Measurements from ENCODE around the gene REL.

REL gene

GRCh38 chr2:60881047-60881932, at the start of gene REL:
Gene REL (plus strand): TSS chr2:60881574. CDS start chr2:60881841, 267 bp downstream.
- TF ChIP-seq GATA3 (IDR thresholded peaks at IDR 0.05; ENCODE audit: low read depth, low read length): no peak
- TF ChIP-seq GATA2 (IDR thresholded peaks at IDR 0.05; ENCODE audit: low read depth, low read length): peak; percentile 4; the same call in 1 of the 2 replicates

GRCh38 chr2:60831921-60832320, 49.5 kb upstream of the REL start:
- no peak for TF ChIP-seq GATA2 (IDR thresholded peaks at IDR 0.05; ENCODE audit: low read depth, low read length)
- TF ChIP-seq GATA3 (IDR thresholded peaks at IDR 0.05; ENCODE audit: low read depth, low read length): no peak

GRCh38 chr2:60832621-60833020, 48.8 kb upstream of the REL start:
- no peak for TF ChIP-seq GATA2 (IDR thresholded peaks at IDR 0.05; ENCODE audit: low read depth, low read length)

GRCh38 chr2:60834270-60834717, 47.1 kb upstream of the REL start:
- no peak for TF ChIP-seq GATA2 (IDR thresholded peaks at IDR 0.05; ENCODE audit: low read depth, low read length)
- TF ChIP-seq GATA3 (IDR thresholded peaks at IDR 0.05; ENCODE audit: low read depth, low read length): no peak

- TF ChIP-seq GATA2 (IDR thresholded peaks at IDR 0.05; ENCODE audit: low read depth, low read length): no peak
- TF ChIP-seq GATA3 (IDR thresholded peaks at IDR 0.05; ENCODE audit: low read depth, low read length): no peak
Observed at GRCh38 chr2:60836491-60836890, 44.9 kb upstream of the REL start.

GRCh38 chr2:60837123-60837522, 44.3 kb upstream of the REL start:
- TF ChIP-seq GATA2 (IDR thresholded peaks at IDR 0.05; ENCODE audit: low read depth, low read length): no peak
- TF ChIP-seq GATA3 (IDR thresholded peaks at IDR 0.05; ENCODE audit: low read depth, low read length): no peak

GRCh38 chr2:60838481-60838880, 42.9 kb upstream of the REL start:
- no peak for TF ChIP-seq GATA2 (IDR thresholded peaks at IDR 0.05; ENCODE audit: low read depth, low read length)
- no peak for TF ChIP-seq GATA3 (IDR thresholded peaks at IDR 0.05; ENCODE audit: low read depth, low read length)

- no peak for TF ChIP-seq GATA3 (IDR thresholded peaks at IDR 0.05; ENCODE audit: low read depth, low read length)
- TF ChIP-seq GATA2 (IDR thresholded peaks at IDR 0.05; ENCODE audit: low read depth, low read length): no peak
Observed at GRCh38 chr2:60839126-60839813, 42.1 kb upstream of the REL start.

- TF ChIP-seq GATA2 (IDR thresholded peaks at IDR 0.05; ENCODE audit: low read depth, low read length): no peak
- TF ChIP-seq GATA3 (IDR thresholded peaks at IDR 0.05; ENCODE audit: low read depth, low read length): no peak
Observed at GRCh38 chr2:60840880-60841279, 40.5 kb upstream of the REL start.

- no peak for TF ChIP-seq GATA2 (IDR thresholded peaks at IDR 0.05; ENCODE audit: low read depth, low read length)
- no peak for TF ChIP-seq GATA3 (IDR thresholded peaks at IDR 0.05; ENCODE audit: low read depth, low read length)
Observed at GRCh38 chr2:60843006-60843405, 38.4 kb upstream of the REL start.

GRCh38 chr2:60844105-60844504, 37.3 kb upstream of the REL start:
- TF ChIP-seq GATA2 (IDR thresholded peaks at IDR 0.05; ENCODE audit: low read depth, low read length) (no peak), GATA3 (IDR thresholded peaks at IDR 0.05; ENCODE audit: low read depth, low read length) (no peak)

- TF ChIP-seq GATA3 (IDR thresholded peaks at IDR 0.05; ENCODE audit: low read depth, low read length): no peak
- TF ChIP-seq GATA2 (IDR thresholded peaks at IDR 0.05; ENCODE audit: low read depth, low read length): no peak
Observed at GRCh38 chr2:60847854-60848253, 33.5 kb upstream of the REL start.

GRCh38 chr2:60849187-60849586, 32.2 kb upstream of the REL start:
- TF ChIP-seq GATA3 (IDR thresholded peaks at IDR 0.05; ENCODE audit: low read depth, low read length) (no peak), GATA2 (IDR thresholded peaks at IDR 0.05; ENCODE audit: low read depth, low read length) (no peak)

- TF ChIP-seq GATA2 (IDR thresholded peaks at IDR 0.05; ENCODE audit: low read depth, low read length): no peak
- no peak for TF ChIP-seq GATA3 (IDR thresholded peaks at IDR 0.05; ENCODE audit: low read depth, low read length)
Observed at GRCh38 chr2:60852282-60852860, 29.0 kb upstream of the REL start.
